NCI-H2107 (cell line): ENCODE results near the gene EMC9.

ENCODE experiments used
- DNase-seq: peaks from one replicate; lab custom pipeline; 2025; lab: John Stamatoyannopoulos, UW

EMC9 gene

DNA sequence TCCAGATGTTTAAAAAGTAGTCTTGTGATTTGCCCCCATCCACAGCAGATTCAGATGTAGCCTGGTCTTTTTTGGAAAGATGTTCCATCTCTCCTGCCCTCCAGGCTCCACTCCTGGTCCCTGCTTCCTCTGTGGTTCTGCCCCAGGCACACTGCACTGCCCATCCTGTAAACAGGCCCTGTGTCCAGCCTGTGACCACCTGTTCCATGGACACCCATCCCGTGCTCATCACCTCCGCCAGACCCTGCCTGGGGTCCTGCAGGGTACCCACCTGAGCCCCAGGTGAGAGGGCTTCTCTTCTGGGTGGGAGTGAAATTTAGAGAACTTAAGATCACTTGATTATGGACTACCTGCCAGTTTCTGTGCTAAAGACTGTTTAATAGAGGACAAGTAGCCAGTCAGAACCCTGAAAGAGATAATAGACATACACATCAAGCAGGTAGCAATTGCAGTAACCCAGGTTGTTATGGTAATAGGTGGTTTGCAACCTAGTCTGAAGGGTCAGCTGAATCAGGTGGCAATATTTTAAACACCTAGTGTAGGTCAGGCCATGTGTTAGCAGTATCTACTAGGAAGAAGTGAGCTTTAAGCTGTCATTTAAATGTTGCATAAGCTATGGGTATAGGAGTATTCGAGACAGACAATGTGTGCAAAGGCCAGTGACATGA, 8.0 kb upstream of the EMC9 start:
- DNase-seq = no peak

- no peak for DNase-seq
Measured at GRCh38 chr14:24147761-24148428, 6.5 kb upstream of the EMC9 start.

DNA sequence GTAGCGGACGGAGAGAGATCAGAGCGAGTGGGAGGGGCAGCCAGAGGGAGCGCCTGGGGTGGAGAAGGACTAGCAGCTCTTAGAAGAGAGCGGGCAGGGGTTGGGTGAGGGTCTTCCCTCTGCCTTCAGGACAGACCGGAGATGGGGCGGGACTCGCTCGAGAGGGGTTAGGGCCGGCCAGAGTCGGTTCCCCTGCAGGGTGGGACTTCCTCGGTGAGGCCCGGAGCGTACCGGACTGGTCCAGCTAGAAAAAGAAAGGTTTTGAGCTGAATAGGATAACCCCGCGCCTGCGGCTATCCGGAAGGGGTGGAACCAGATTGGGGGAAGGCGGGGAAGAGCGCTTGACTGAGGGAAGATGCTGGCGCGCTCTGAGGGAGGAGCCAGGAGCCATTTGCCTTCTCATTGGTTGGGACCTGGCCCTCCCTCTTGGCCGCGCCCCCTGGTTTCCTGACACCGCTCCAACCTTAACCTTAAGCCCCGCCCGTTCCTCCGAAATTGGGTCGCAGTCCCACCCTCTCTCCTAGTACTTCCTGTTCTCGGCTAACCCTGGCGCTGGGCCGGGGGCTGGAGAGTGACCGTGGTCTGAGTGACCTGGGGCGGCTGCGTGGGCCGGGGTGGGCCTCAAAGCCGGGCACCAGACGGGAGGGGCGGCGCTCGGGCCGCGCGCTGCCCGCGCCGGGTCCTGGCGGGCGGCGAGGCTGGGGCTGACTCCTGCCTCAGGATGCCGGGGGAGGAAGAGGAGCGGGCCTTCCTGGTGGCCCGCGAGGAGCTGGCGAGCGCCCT, 5.8 kb upstream of the EMC9 start, which contains the start of gene RNF31:
RNF31 (plus strand) TSS at position 521 of the 783 bp plus-strand sequence; CDS start at position 722, 201 bp downstream.
- peak; percentile 99 for DNase-seq

GRCh38 chr14:24146453-24146977, 5.1 kb upstream of the EMC9 start, which contains the start of gene PSME2:
PSME2 (minus strand) TSS chr14:24146610; CDS start chr14:24146581, 29 bp downstream.
- DNase-seq = peak; percentile 97

DNA sequence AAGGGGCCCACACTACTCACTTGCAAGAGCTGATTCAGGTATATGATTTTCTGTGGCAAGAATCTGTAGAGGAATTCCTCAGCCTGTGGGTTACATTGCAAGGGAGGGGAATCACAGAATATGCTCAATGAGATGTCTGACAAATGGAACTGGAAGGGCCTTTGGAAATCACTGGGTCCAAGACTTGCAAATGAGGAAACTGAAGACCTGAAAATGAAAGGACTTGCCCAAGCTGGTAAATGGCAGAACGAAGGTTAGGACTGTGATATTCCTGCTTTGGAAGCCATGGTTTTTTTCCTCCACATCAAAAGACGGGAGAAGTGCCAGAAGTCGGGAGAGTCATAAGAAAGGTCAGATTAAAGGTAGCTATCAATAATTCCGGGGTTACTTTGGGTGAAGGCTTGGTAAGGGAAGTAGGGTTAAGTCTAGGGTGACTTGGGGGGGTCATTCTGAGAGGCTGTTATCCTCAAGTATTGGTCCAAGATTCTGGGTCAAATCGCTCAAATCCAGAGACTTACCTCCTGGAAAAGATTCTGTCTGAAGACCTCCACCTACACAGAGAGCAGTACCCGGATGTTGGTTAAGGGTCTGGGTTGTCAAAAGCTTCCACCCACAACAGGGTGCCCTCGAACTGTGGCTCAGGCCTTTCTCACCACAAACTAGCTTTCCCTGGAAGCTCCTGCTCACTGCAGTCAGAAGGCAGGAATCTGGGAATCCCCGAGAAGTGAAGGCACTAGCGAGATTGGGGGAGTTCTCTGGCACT, 4.5 kb upstream of the EMC9 start:
- no peak for DNase-seq

- DNase-seq = no peak
Measured at GRCh38 chr14:24145219-24145618, 3.8 kb upstream of the EMC9 start.

- DNase-seq = no peak
Measured at GRCh38 chr14:24144451-24144850, 3.1 kb upstream of the EMC9 start.

DNA sequence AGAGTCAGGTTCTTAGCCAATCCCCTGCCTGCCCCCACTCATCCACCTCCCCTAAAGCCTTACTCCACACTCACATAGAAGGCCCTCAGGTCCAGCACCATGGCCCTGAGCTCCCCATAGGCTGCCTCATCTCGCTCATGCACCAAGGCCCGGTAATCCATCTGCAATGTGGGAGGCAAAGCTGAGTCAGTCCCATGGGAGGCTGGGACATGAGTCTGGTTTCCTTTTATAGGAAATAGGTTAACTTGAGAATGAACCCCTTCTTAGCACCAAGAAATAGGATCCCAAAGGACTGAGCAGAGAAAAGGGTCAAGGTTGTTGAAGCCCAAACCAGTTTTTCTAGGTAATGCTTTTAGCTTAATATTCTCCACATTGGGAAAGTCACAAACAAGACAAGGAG, 2.1 kb upstream of the EMC9 start:
- DNase-seq = no peak

DNA sequence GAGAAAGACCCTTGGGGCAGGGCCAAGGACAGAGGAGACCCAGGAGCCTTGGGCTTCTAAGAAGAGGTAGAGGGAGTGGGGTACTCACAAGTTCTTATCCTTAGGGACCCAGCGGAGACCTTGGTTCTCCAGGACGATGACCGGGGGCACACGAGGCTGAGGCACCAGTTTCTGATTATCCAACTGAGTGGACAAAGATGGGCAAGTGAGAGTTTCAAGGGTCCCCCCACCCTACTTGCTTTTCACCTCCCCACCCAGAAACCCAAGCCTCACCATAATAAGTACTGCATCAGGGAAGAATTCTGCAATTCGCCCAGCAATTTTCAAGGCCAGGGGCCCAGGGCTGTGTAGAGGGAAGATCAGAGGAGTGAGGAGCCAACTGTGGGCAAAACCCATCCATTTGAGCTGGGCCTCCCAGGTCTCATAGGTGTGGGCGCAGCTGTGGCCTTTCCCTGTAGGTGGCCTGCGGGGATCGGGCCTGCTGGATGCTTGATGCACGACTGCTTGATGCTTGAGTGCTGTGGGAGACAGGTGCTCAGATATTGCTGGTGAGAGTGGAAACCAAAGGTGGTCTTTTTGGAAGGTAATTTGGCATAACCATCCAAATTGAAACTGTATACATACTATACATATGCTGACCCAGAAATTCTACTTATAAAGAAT, 2.0 kb downstream of the EMC9 start:
- DNase-seq = peak; percentile 16

DNA sequence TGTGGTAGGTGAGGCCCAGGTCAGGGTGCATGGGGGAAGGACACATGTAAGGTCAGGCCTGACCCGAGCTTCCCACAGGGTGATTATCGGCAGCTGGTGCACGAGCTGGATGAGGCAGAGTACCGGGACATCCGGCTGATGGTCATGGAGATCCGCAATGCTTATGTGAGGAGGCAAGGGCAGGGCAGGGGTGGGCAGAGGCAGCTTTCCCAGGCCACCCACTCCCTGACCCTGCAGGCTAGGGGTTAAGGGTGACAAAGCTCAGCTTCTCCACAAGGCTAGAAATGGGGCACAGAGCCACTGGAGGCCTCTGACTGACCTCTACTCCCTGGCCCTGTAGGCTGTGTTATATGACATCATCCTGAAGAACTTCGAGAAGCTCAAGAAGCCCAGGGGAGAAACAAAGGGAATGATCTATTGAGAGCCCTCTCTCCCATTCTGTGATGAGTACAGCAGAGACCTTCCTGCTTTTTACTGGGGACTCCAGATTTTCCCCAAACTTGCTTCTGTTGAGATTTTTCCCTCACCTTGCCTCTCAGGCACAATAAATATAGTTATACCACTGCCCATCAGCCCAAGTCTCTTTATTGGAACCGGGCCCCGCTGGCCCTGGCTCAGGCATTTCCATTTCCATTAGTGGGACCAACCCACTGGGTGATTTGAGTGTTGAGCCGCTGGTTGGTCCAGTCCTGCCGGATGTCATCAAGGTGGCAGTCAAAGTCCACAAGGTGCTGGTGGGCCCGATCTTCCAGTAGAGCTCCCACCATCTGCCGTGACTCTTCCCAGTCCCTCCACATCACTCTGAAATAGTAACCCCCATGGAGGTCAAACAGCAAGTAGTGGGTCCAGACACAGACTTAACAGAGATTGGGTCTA, 2.8 kb downstream of the EMC9 start:
- no peak for DNase-seq

GRCh38 chr14:24137529-24138395, 3.6 kb downstream of the EMC9 start:
- no peak for DNase-seq

DNA sequence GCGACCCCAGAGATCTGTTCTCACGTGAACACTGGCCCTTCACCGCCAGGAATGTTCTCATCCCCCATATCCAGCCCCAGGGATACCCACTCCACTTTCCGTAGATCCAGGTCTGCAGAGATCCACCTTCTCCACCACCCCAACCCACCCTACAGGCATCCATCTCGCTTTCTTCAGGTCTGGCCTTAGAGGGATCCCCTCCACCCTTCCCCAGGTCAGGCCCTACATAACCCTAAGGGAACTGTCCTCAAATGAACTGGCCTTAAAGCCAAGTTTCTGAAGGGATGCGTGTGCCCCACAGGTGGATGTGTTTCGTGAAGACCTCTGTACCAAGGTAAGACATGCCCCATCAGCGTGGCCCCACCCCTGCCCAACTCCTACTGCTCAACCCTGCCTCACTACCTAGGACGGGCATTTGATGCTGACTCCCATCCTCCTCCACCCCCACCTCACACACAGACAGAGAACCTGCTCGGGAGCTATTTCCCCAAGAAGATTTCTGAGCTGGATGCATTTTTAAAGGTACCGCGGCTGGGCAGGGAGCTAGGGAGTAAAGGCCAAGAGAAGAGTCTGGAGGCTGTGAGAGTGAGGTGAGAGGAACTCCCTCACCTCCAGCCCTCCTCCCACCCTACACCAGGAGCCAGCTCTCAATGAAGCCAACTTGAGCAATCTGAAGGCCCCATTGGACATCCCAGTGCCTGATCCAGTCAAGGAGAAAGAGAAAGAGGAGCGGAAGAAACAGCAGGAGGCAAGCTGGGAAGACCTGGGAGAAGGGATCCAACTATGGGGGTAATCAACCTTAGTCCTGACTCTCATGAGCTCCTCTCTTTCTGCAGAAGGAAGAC, 4.5 kb downstream of the EMC9 start:
- no peak for DNase-seq

GRCh38 chr14:24135834-24136683, 5.3 kb downstream of the EMC9 start, which contains the start of gene PSME1:
PSME1 (plus strand) TSS chr14:24136194; CDS start chr14:24136263, 69 bp downstream.
- peak; percentile 98 for DNase-seq

DNA sequence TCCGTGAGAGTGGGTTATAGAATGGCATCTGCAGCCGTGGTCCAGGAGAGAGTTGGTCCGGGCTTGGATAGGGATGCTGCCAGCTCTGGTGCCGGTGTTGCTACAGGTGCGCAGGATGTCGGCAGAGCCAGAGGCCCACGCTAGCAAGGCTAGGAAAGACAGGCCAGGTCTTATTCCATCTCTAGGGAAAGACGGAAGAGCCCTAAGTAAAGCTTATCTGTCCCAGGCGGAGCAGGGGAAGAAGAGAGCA, 5.9 kb downstream of the EMC9 start:
- no peak for DNase-seq

- no peak for DNase-seq
Measured at GRCh38 chr14:24133735-24134134, 7.7 kb downstream of the EMC9 start.

GRCh38 chr14:24132976-24133375, 8.4 kb downstream of the EMC9 start:
- DNase-seq = no peak

GRCh38 chr14:24132061-24132685, 9.2 kb downstream of the EMC9 start:
- peak; percentile 68 for DNase-seq
